OCI-LY7 (cell line): ENCODE data around the gene ADH1B.

Experiments used
- EZH2phosphoT487 ChIP-seq: fragments of 200-600 bp; sonication (generic); IDR thresholded peaks from 2 replicates; pipeline ENCODE4 v1.6.1; 2018; ENCODE audit warnings: low read depth, borderline replicate concordance, mild to moderate bottlenecking, mixed run types, antibody characterized with exemption, low read length, moderate library complexity, mixed read lengths
- TF ChIP-seq, protein P1 (sequence below): fragments of 200-600 bp; sonication (generic); conservative IDR thresholded peaks from 2 replicates; pipeline ENCODE4 v1.5.1; 2014; ENCODE audit warnings: mild to moderate bottlenecking, antibody characterized with exemption, low read length, moderate library complexity, mixed read lengths

DNA sequence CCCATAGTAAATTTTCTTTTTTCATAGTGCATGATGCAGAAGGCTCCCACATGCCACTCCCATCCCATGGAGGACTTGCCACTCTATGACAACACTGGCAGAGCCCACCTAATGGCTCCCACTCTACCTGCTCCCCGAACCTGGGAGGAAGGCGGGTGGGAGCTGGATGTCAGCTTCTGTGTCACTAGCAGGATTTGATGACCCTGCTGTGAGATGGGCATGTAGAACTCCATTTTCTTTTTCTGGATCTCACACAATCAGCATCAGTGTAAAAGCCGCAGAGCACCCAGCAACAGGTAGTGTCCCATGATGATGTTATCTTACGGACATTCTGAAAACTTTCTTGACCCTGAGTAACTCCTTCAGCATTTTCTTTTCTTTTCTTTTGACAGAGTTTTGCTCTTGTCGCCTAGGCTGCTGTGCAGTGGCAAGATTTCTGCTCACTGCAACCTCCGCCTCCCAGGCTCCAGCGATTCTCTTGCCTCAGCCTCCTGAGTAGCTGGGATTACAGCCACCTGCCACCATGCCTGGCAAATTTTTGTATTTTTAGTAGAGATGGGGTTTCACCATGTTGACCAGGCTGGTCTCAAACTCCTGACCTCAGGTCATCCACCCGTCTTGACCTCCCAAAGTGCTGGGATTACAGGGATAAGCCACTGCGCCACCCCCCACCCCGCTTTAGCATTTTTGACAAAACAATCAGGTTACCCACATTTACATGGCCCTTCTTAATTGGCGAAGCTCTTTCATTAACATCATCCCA is 15.4 kb downstream of the ADH1B start:
- TF ChIP-seq, protein P1, sequence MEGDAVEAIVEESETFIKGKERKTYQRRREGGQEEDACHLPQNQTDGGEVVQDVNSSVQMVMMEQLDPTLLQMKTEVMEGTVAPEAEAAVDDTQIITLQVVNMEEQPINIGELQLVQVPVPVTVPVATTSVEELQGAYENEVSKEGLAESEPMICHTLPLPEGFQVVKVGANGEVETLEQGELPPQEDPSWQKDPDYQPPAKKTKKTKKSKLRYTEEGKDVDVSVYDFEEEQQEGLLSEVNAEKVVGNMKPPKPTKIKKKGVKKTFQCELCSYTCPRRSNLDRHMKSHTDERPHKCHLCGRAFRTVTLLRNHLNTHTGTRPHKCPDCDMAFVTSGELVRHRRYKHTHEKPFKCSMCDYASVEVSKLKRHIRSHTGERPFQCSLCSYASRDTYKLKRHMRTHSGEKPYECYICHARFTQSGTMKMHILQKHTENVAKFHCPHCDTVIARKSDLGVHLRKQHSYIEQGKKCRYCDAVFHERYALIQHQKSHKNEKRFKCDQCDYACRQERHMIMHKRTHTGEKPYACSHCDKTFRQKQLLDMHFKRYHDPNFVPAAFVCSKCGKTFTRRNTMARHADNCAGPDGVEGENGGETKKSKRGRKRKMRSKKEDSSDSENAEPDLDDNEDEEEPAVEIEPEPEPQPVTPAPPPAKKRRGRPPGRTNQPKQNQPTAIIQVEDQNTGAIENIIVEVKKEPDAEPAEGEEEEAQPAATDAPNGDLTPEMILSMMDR, result no peak
- TF ChIP-seq EZH2phosphoT487, result no peak
